Osteocyte (in vitro differentiated cells): Measurements from ENCODE around the gene IGFBP4. TPM values are rescaled to one million over a fixed set of nuclear protein-coding genes. Genes with fewer than 3 reads are reported as not detected.

Experiments used
- DNase-seq: peaks from one replicate; pipeline ENCODE4 v3.0.0; 2021; ENCODE audit warnings: mixed read lengths; ENCODE audit not compliant: unreplicated experiment; ENCODE audit errors: extremely low spot score
- H3K27ac Mint-ChIP-seq: one replicate; pipeline ENCODE4 v1.8.0; 2021; ENCODE audit warnings: mild to moderate bottlenecking, mixed read lengths; ENCODE audit not compliant: unreplicated experiment
- H3K27me3 Mint-ChIP-seq: one replicate; pipeline ENCODE4 v1.8.0; 2021; ENCODE audit warnings: mixed read lengths; ENCODE audit not compliant: unreplicated experiment
- H3K36me3 Mint-ChIP-seq: one replicate; pipeline ENCODE4 v1.8.0; 2021; ENCODE audit warnings: mixed read lengths; ENCODE audit not compliant: unreplicated experiment
- H3K4me1 Mint-ChIP-seq: one replicate; pipeline ENCODE4 v1.8.0; 2021; ENCODE audit warnings: mixed read lengths; ENCODE audit not compliant: unreplicated experiment
- H3K4me3 Mint-ChIP-seq: one replicate; pipeline ENCODE4 v1.8.0; 2021; ENCODE audit warnings: mild to moderate bottlenecking, moderate library complexity, mixed read lengths; ENCODE audit not compliant: unreplicated experiment
- H3K9me3 Mint-ChIP-seq: one replicate; pipeline ENCODE4 v1.8.0; 2021; ENCODE audit warnings: mixed read lengths; ENCODE audit not compliant: unreplicated experiment
- CTCF ChIP-seq: fragments of 200-600 bp; sonication (generic); IDR thresholded peaks from 2 replicates; pipeline ENCODE4 v1.5.0; 2021; ENCODE audit warnings: antibody characterized with exemption, mild to moderate bottlenecking, moderate library complexity
- total RNA-seq: library from RNA; stranded (reverse); gene quantifications from 2 replicates; pipeline ENCODE4 v1.2.1, GENCODE V29; 2021

IGFBP4 gene
- total RNA-seq, 1 donor from 2014 or later: 2,074 TPM

- no peaks in the 10 kb centered on the region for H3K27me3 Mint-ChIP-seq
- TF ChIP-seq CTCF: no peak
- peak overlapping the region; percentile 85 for H3K27ac Mint-ChIP-seq
- H3K36me3 Mint-ChIP-seq: no peaks in the 10 kb centered on the region
- no peak overlapping the region for H3K4me3 Mint-ChIP-seq
- DNase-seq: no peak
- H3K4me1 Mint-ChIP-seq: peaks cover 46% of the 10 kb centered on the region
- no peaks in the 10 kb centered on the region for H3K9me3 Mint-ChIP-seq
Observed at GRCh38 chr17:40474419-40475002, 31.3 kb downstream of the IGFBP4 start.

GRCh38 chr17:40475234-40475908 is 32.1 kb downstream of the IGFBP4 start:
- Mint-ChIP-seq H3K9me3 (no peaks in the 10 kb centered on the region), H3K4me3 (no peak overlapping the region), H3K27me3 (no peaks in the 10 kb centered on the region), H3K36me3 (no peaks in the 10 kb centered on the region), H3K4me1 (peaks cover 47% of the 10 kb centered on the region), H3K27ac (peak overlapping the region; percentile 85)
- TF ChIP-seq CTCF: no peak
- no peak for DNase-seq

GRCh38 chr17:40477796-40478195 is 34.5 kb downstream of the IGFBP4 start:
- TF ChIP-seq CTCF: no peak
- Mint-ChIP-seq H3K27me3 (no peaks in the 10 kb centered on the region), H3K9me3 (no peaks in the 10 kb centered on the region), H3K4me3 (no peak overlapping the region), H3K27ac (no peak overlapping the region), H3K4me1 (peaks cover 48% of the 10 kb centered on the region), H3K36me3 (no peaks in the 10 kb centered on the region)
- no peak for DNase-seq

- no peak for TF ChIP-seq CTCF
- no peak for DNase-seq
- H3K4me3 Mint-ChIP-seq: no peak overlapping the region
Observed at GRCh38 chr17:40478486-40478885, 35.2 kb downstream of the IGFBP4 start.

GRCh38 chr17:40479754-40480480 is 36.7 kb downstream of the IGFBP4 start:
- peaks cover 45% of the 10 kb centered on the region for H3K4me1 Mint-ChIP-seq
- H3K27me3 Mint-ChIP-seq: no peaks in the 10 kb centered on the region

More at GRCh38 chr17:40478486-40478885, 35.2 kb downstream of the IGFBP4 start:
- Mint-ChIP-seq H3K27me3 (no peaks in the 10 kb centered on the region), H3K27ac (no peak overlapping the region), H3K9me3 (no peaks in the 10 kb centered on the region), H3K36me3 (no peaks in the 10 kb centered on the region), H3K4me1 (peaks cover 47% of the 10 kb centered on the region)

More at GRCh38 chr17:40479754-40480480, 36.7 kb downstream of the IGFBP4 start:
- no peaks in the 10 kb centered on the region for H3K9me3 Mint-ChIP-seq
- TF ChIP-seq CTCF: no peak
- no peak overlapping the region for H3K4me3 Mint-ChIP-seq
- no peaks in the 10 kb centered on the region for H3K36me3 Mint-ChIP-seq
- no peak overlapping the region for H3K27ac Mint-ChIP-seq
- no peak for DNase-seq
